Astrocyte (in vitro differentiated cells and primary cell): Measurements from ENCODE around the gene RAB9B. TPM values are rescaled to one million over a fixed set of nuclear protein-coding genes. Genes with fewer than 3 reads are reported as not detected.

Source experiments
- DNase-seq: peaks from one replicate; pipeline ENCODE4 v3.0.0-alpha.2; 2010; ENCODE audit warnings: low read depth
- FAIRE-seq: peaks from 2 replicates; lab custom pipeline; 2011; peaks lifted over from hg19 to GRCh38; lab: Jason Lieb, UNC
- H2AFZ ChIP-seq: 2 replicates; pipeline ENCODE4 v1.6.0; 2012; ENCODE audit warnings: low read depth, low read length, inconsistent platforms
- H3K27ac ChIP-seq: 2 replicates; pipeline ENCODE4 v1.5.1; 2011; ENCODE audit warnings: low read depth, low read length, inconsistent platforms
- H3K27me3 ChIP-seq: 2 replicates; pipeline ENCODE4 v1.6.0; 2011; ENCODE audit warnings: low read length, inconsistent platforms; ENCODE audit not compliant: insufficient read depth
- H3K36me3 ChIP-seq: 2 replicates; pipeline ENCODE4 v1.5.1; 2011; ENCODE audit warnings: low read length, inconsistent platforms; ENCODE audit not compliant: insufficient read depth
- H3K4me1 ChIP-seq: 2 replicates; pipeline ENCODE4 v1.5.1; 2011; ENCODE audit warnings: low read length, inconsistent platforms; ENCODE audit not compliant: insufficient read depth
- H3K4me2 ChIP-seq: 2 replicates; pipeline ENCODE4 v1.6.0; 2012; ENCODE audit warnings: low read length, inconsistent platforms
- H3K4me3 ChIP-seq: 2 replicates; pipeline ENCODE4 v1.5.1; 2011; ENCODE audit warnings: low read depth, mild to moderate bottlenecking, low read length, inconsistent platforms; ENCODE audit not compliant: insufficient read depth
- H3K79me2 ChIP-seq: 2 replicates; pipeline ENCODE4 v1.6.0; 2012; ENCODE audit warnings: mild to moderate bottlenecking, low read length, inconsistent platforms; ENCODE audit not compliant: insufficient read depth
- H3K9ac ChIP-seq: 2 replicates; pipeline ENCODE4 v1.6.0; 2012; ENCODE audit warnings: mild to moderate bottlenecking, low read length, inconsistent platforms
- H3K9me3 ChIP-seq: 2 replicates; pipeline ENCODE4 v1.5.1; 2012; ENCODE audit warnings: low read depth, mild to moderate bottlenecking, low read length, inconsistent platforms; ENCODE audit not compliant: insufficient read depth
- H4K20me1 ChIP-seq: 2 replicates; pipeline ENCODE4 v1.6.0; 2012; ENCODE audit warnings: low read length, inconsistent platforms; ENCODE audit not compliant: insufficient read depth
- H3K27ac Mint-ChIP-seq: one replicate; pipeline ENCODE4 v1.8.0; 2021; ENCODE audit warnings: mild to moderate bottlenecking, mixed read lengths; ENCODE audit not compliant: unreplicated experiment
- H3K27me3 Mint-ChIP-seq: one replicate; pipeline ENCODE4 v1.8.0; 2021; ENCODE audit warnings: low read depth, mixed read lengths; ENCODE audit not compliant: unreplicated experiment
- H3K36me3 Mint-ChIP-seq: one replicate; pipeline ENCODE4 v1.8.0; 2021; ENCODE audit warnings: low read depth, mixed read lengths; ENCODE audit not compliant: unreplicated experiment
- H3K4me1 Mint-ChIP-seq: one replicate; pipeline ENCODE4 v1.8.0; 2021; ENCODE audit warnings: low read depth, mixed read lengths; ENCODE audit not compliant: unreplicated experiment
- H3K4me3 Mint-ChIP-seq: one replicate; pipeline ENCODE4 v1.8.0; 2021; ENCODE audit warnings: mild to moderate bottlenecking, moderate library complexity, mixed read lengths; ENCODE audit not compliant: unreplicated experiment
- H3K9me3 Mint-ChIP-seq: one replicate; pipeline ENCODE4 v1.8.0; 2021; ENCODE audit warnings: mild to moderate bottlenecking, mixed read lengths; ENCODE audit not compliant: unreplicated experiment
- CTCF ChIP-seq: IDR thresholded peaks from 2 replicates; pipeline ENCODE4 v1.5.1; 2011; ENCODE audit warnings: low read depth, mild to moderate bottlenecking, inconsistent platforms, low read length, moderate library complexity; ENCODE audit not compliant: insufficient read depth
- EZH2 ChIP-seq: IDR thresholded peaks from 2 replicates; pipeline ENCODE4 v1.6.1; 2012; ENCODE audit warnings: mild to moderate bottlenecking, low read length, inconsistent platforms; ENCODE audit not compliant: insufficient read depth
- total RNA-seq: library from RNA; stranded (reverse); gene quantifications from 2 replicates; pipeline ENCODE4 v1.2.1, GENCODE V29; 2021

The RAB9B gene
- total RNA-seq, 1 donor from 2014 or later: 2.2 TPM

GRCh38 chrX:103776546-103776945, 55.5 kb downstream of the RAB9B start, which contains the start of gene PLP1:
Gene PLP1 (plus strand): TSS chrX:103776840. CDS start chrX:103776996, 156 bp downstream.
- Histone ChIP-seq H3K4me2 (no peak within 1 kb of the TSS), H3K36me3 (no peaks in the 10 kb centered on the region), H2AFZ (no peak within 1 kb of the TSS), H3K79me2 (no peaks in the 10 kb centered on the region), H3K4me3 (no peak within 1 kb of the TSS), H4K20me1 (no peaks in the 10 kb centered on the region), H3K9ac (no peak within 1 kb of the TSS), H3K4me1 (peaks cover 4% of the 10 kb centered on the region), H3K9me3 (no peaks in the 10 kb centered on the region), H3K27ac (no peak within 1 kb of the TSS), H3K27me3 (no peaks in the 10 kb centered on the region)
- TF ChIP-seq EZH2: no peak
- TF ChIP-seq CTCF: no peak
- no peaks in the 10 kb centered on the region for H3K9me3 Mint-ChIP-seq
- no peak for FAIRE-seq
- no peak within 1 kb of the TSS for H3K27ac Mint-ChIP-seq
- no peaks in the 10 kb centered on the region for H3K36me3 Mint-ChIP-seq
- no peak for DNase-seq
- peak within 1 kb of the TSS; percentile 67 for H3K4me3 Mint-ChIP-seq
- H3K4me1 Mint-ChIP-seq: peaks cover 15% of the 10 kb centered on the region
- H3K27me3 Mint-ChIP-seq: peaks cover 3% of the 10 kb centered on the region

- Histone ChIP-seq H4K20me1 (no peaks in the 10 kb centered on the region), H3K27ac (no peak overlapping the region), H3K9me3 (no peaks in the 10 kb centered on the region), H2AFZ (no peak overlapping the region), H3K4me2 (no peak overlapping the region), H3K79me2 (no peaks in the 10 kb centered on the region), H3K36me3 (no peaks in the 10 kb centered on the region), H3K9ac (no peak overlapping the region), H3K4me1 (peaks cover 1% of the 10 kb centered on the region), H3K27me3 (no peaks in the 10 kb centered on the region), H3K4me3 (no peak overlapping the region)
- TF ChIP-seq EZH2 (no peak), CTCF (peak; percentile 40)
- H3K4me3 Mint-ChIP-seq: no peak overlapping the region
- no peak for DNase-seq
- H3K4me1 Mint-ChIP-seq: peaks cover 10% of the 10 kb centered on the region
- no peaks in the 10 kb centered on the region for H3K9me3 Mint-ChIP-seq
- no peaks in the 10 kb centered on the region for H3K36me3 Mint-ChIP-seq
- peaks cover 3% of the 10 kb centered on the region for H3K27me3 Mint-ChIP-seq
- no peak overlapping the region for H3K27ac Mint-ChIP-seq
- FAIRE-seq: peak; percentile 92
Measured at GRCh38 chrX:103774070-103774642, 57.9 kb downstream of the RAB9B start.

DNA sequence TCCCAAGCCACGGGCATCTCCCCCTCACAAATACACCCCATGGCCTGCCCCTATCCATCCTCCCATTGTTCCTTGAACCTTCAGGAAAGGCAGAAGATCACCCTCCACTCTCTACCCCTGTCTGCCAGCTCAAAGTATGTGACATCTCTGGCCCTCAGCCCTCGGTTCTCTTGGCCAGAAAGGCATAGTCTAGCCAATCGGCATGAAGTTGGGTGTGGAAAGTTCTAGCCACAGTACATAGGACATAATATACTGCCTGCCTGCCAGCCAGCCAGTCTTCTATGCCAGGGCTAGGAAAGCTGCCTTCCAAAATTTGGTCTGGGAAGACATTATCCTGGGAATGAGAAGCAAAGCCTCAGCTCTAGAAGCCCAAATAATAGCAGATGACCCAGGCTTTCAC, 58.6 kb downstream of the RAB9B start:
- H3K4me1 ChIP-seq: no peaks in the 10 kb centered on the region
- H3K4me3 Mint-ChIP-seq: no peak overlapping the region
- no peaks in the 10 kb centered on the region for H4K20me1 ChIP-seq
- FAIRE-seq (no peak), DNase-seq (no peak)
- H3K36me3 ChIP-seq: no peaks in the 10 kb centered on the region
- no peak overlapping the region for H3K9ac ChIP-seq
- H3K36me3 Mint-ChIP-seq: no peaks in the 10 kb centered on the region
- no peak overlapping the region for H3K4me3 ChIP-seq
- no peak overlapping the region for H3K27ac Mint-ChIP-seq
- H3K9me3 ChIP-seq: no peaks in the 10 kb centered on the region
- peaks cover 8% of the 10 kb centered on the region for H3K4me1 Mint-ChIP-seq
- H3K79me2 ChIP-seq: no peaks in the 10 kb centered on the region
- no peak overlapping the region for H3K4me2 ChIP-seq
- TF ChIP-seq CTCF (no peak), EZH2 (no peak)
- H3K27me3 ChIP-seq: no peaks in the 10 kb centered on the region
- H3K9me3 Mint-ChIP-seq: no peaks in the 10 kb centered on the region
- H3K27ac ChIP-seq: no peak overlapping the region
- H3K27me3 Mint-ChIP-seq: peaks cover 3% of the 10 kb centered on the region
- no peak overlapping the region for H2AFZ ChIP-seq
